ENCODE data around the gene ASMTL. TPM values are rescaled to one million over a fixed set of nuclear protein-coding genes. Genes with fewer than 3 reads are reported as not detected.

Gene ASMTL
- total and polyA plus RNA-seq, 2 of the 13 experiments (the other 11 are each of a cell fraction or from before 2014, with no cell fraction given), result 5.6 to 16.3 TPM

GRCh38 chrX:1420371-1420770 lies 32.3 kb downstream of the ASMTL start (continued):
- TF ChIP-seq ZNF614 (CRISPR knock-in tag; IDR thresholded peaks at IDR 0.05; ENCODE audit: borderline replicate concordance), result no peak
- TF ChIP-seq MEF2D (CRISPR knock-in tag; IDR thresholded peaks at IDR 0.05), result no peak
- no peak for TF ChIP-seq CREB1 (IDR thresholded peaks at IDR 0.05)
- no peak for TF ChIP-seq CREB1 (CRISPR knock-in tag; IDR thresholded peaks at IDR 0.05)
- no peak for TF ChIP-seq KDM6A (CRISPR knock-in tag; IDR thresholded peaks at IDR 0.05; ENCODE audit: low read depth)
- TF ChIP-seq MXD1 (CRISPR knock-in tag; IDR thresholded peaks at IDR 0.05), result no peak
- no peak for TF ChIP-seq ZNF235 (CRISPR knock-in tag; IDR thresholded peaks at IDR 0.05; ENCODE audit: borderline replicate concordance)
- TF ChIP-seq GLI4 (CRISPR knock-in tag; IDR thresholded peaks at IDR 0.05; ENCODE audit: borderline replicate concordance), result no peak
- TF ChIP-seq ZSCAN12 (CRISPR knock-in tag; IDR thresholded peaks at IDR 0.05), result no peak
- TF ChIP-seq GMEB1 (CRISPR knock-in tag; IDR thresholded peaks at IDR 0.05; ENCODE audit: borderline replicate concordance), result no peak
- no peak for TF ChIP-seq HNRNPL (IDR thresholded peaks at IDR 0.05; ENCODE audit: low read depth, low read length)
- no peak for TF ChIP-seq SNAPC4 (CRISPR knock-in tag; IDR thresholded peaks at IDR 0.05)
- no peak for TF ChIP-seq ZNF781 (CRISPR knock-in tag; IDR thresholded peaks at IDR 0.05; ENCODE audit: borderline replicate concordance, not compliant biosample characterization)
- TF ChIP-seq NFIB (CRISPR knock-in tag; IDR thresholded peaks at IDR 0.05; ENCODE audit: borderline replicate concordance), result no peak
- TF ChIP-seq MAFK (conservative IDR thresholded peaks at IDR 0.05 in 1 of 2, IDR thresholded peaks at IDR 0.05 in 1 of 2; ENCODE audit: low read length in 2 of 2), result no peak
- TF ChIP-seq JDP2 (CRISPR knock-in tag; IDR thresholded peaks at IDR 0.05; ENCODE audit: borderline replicate concordance), result no peak
- no peak for TF ChIP-seq HOXA7 (CRISPR knock-in tag; IDR thresholded peaks at IDR 0.05)
- no peak for TF ChIP-seq NONO (IDR thresholded peaks at IDR 0.05)
- 0 out of 2 replicates have a peak, but pooled peaks have one; percentile 21 for TF ChIP-seq NONO (CRISPR knock-in tag; conservative IDR thresholded peaks at IDR 0.05)
- no peak for TF ChIP-seq MATR3 (CRISPR knock-in tag; IDR thresholded peaks at IDR 0.05)
- no peak for TF ChIP-seq PPARG (CRISPR knock-in tag; conservative IDR thresholded peaks at IDR 0.05)
- no peak for TF ChIP-seq ONECUT2 (CRISPR knock-in tag; IDR thresholded peaks at IDR 0.05)
- no peak for TF ChIP-seq ELF3 (CRISPR knock-in tag; IDR thresholded peaks at IDR 0.05)
- no peak for TF ChIP-seq HIVEP1 (CRISPR knock-in tag; IDR thresholded peaks at IDR 0.05)
- no peak for TF ChIP-seq HMGA1 (CRISPR knock-in tag; conservative IDR thresholded peaks at IDR 0.05)
- no peak for TF ChIP-seq ZNF615 (CRISPR knock-in tag; IDR thresholded peaks at IDR 0.05; ENCODE audit: borderline replicate concordance)
